ENCODE data around the gene IL1RAP. TPM values are rescaled to one million over a fixed set of nuclear protein-coding genes. Genes with fewer than 3 reads are reported as not detected.

The IL1RAP gene
- total RNA-seq, 1 donor from 2014 or later = 7.7 TPM

- no peak for DNase-seq (ENCODE audit: low read depth)
- no peak overlapping the region for H3K4me3 ChIP-seq (ENCODE audit: low read depth, low read length)
- no peak for TF ChIP-seq CTCF (conservative IDR thresholded peaks at IDR 0.05; ENCODE audit: low read depth, low read length)
Measured at GRCh38 chr3:190537146-190537545, 23.3 kb downstream of the IL1RAP start.

- DNase-seq (ENCODE audit: low read depth) = no peak
- no peak for TF ChIP-seq CTCF (conservative IDR thresholded peaks at IDR 0.05; ENCODE audit: low read depth, low read length)
- H3K4me3 ChIP-seq (ENCODE audit: low read depth, low read length) = no peak overlapping the region
Measured at GRCh38 chr3:190538288-190538687, 24.4 kb downstream of the IL1RAP start.

DNA sequence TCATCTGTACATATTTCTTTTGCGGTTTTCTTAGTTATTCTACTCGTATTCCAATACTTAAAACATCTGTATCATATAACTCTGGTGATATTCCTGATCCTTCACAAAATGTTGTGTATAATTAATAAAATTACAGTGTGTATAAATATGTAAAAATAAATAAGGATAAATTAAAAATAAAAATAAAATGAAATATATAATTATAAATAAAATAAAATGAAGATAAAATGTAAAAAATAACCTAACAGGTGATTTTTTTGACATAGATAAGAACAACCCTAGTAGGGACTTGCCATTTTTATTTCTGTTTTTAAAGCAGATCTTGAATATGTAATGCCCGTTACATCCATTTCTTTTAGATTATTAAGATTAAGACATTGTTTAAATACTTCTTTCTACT lies 25.6 kb downstream of the IL1RAP start:
- TF ChIP-seq CTCF (conservative IDR thresholded peaks at IDR 0.05; ENCODE audit: low read depth, low read length) = no peak

DNA sequence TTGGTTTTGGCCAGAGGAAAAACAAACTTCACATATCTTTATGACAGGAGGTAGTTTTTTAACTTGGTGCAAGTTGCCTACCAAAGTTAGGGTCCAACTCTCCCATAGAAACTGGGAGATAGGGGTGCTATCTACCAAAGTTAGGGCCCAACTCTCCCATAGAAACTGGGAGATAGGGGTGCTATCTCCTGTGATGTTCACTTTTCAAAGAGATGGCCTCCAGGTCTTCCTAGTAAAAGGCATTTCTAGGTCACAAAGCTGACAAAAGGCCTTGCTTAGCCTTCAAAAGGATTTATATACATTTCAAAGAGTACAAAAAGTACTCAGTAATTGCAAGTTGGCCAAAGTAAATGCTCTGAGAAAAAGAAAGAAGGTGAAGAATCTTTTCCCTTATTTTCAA lies 27.1 kb downstream of the IL1RAP start:
- DNase-seq (ENCODE audit: low read depth) = no peak
- H3K4me3 ChIP-seq (ENCODE audit: low read depth, low read length) = no peak overlapping the region
- TF ChIP-seq CTCF (conservative IDR thresholded peaks at IDR 0.05; ENCODE audit: low read depth, low read length) = no peak

More for the DNA sequence above, 25.6 kb downstream of the IL1RAP start:
- DNase-seq (ENCODE audit: low read depth) = no peak
- H3K4me3 ChIP-seq (ENCODE audit: low read depth, low read length) = no peak overlapping the region

GRCh38 chr3:190541560-190541959 lies 27.7 kb downstream of the IL1RAP start:
- no peak overlapping the region for H3K4me3 ChIP-seq (ENCODE audit: low read depth, low read length)
- DNase-seq (ENCODE audit: low read depth) = no peak
- TF ChIP-seq CTCF (conservative IDR thresholded peaks at IDR 0.05; ENCODE audit: low read depth, low read length) = no peak

DNA sequence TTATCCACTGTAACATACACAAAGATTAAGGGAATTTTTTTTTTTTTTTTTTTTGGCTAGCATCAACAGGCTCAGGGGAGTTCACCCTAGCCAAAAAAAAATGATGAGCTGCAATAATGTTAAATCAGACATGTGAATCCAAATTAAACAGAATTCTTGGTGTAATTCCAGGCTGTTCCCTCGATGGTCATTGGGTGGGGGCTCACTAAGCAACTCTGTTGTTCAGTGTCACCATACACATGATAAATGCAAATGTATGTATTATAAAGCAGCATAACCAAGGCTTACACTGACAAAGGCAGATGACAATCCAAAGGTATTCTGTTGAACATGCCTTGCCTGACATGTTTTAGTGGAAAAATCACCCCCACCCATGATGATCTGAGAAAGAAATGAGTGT lies 29.0 kb downstream of the IL1RAP start:
- TF ChIP-seq CTCF (conservative IDR thresholded peaks at IDR 0.05; ENCODE audit: low read depth, low read length) = no peak
- H3K4me3 ChIP-seq (ENCODE audit: low read depth, low read length) = no peak overlapping the region
- DNase-seq (ENCODE audit: low read depth) = no peak

DNA sequence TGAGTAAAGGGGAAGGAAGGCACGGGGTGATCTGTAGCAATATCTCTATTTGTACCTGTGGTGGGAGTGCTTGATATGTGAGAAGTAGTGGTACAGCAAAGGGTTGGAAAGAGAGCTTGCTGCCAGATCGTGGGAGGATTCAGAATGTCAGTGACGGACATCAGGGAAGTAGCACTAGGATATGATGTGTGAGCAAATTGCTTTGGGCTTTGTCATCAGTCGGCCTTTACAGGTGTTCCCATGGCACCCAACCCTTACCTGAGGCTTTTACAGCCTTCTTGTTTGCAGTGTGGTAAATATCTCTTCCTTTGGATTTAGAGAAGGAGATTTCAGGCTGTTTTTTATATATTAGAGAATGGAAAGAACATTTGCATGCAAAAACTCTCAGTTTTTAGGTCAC lies 29.8 kb downstream of the IL1RAP start:
- H3K4me3 ChIP-seq (ENCODE audit: low read depth, low read length) = no peak overlapping the region
- TF ChIP-seq CTCF (conservative IDR thresholded peaks at IDR 0.05; ENCODE audit: low read depth, low read length) = no peak
- no peak for DNase-seq (ENCODE audit: low read depth)

Measured in epithelial cell of proximal tubule (primary cell).